Panc1 (cell line): Measurements from ENCODE around the gene BCL2. TPM values are rescaled to one million over a fixed set of nuclear protein-coding genes. Genes with fewer than 3 reads are reported as not detected.

Experiments
- ATAC-seq: fragments of 200-7000 bp; cut with Tn5 transposase; 2 replicates; pipeline ENCODE4 v1.9.1; 2020; ENCODE audit warnings: mild to moderate bottlenecking, moderate library complexity
- BruUV-seq: library from RNA; stranded (reverse); fragments of 400-500 nt; replicated peaks from 2 replicates; lab custom pipeline; 2021; lab: Mats Ljungman, UMichigan
- CTCF ChIA-PET: fragments of 300-600 bp; sonication (Branson Sonifier 250); formaldehyde crosslinking; loops from one replicate; lab custom pipeline; 2022; ENCODE audit warnings: antibody characterized with exemption; lab: Charles Lee
- POLR2A ChIA-PET: fragments of 300-600 bp; sonication (Branson Sonifier 250); formaldehyde crosslinking; loops from one replicate; lab custom pipeline; 2022; ENCODE audit warnings: antibody characterized with exemption; lab: Charles Lee
- DNase-seq: peaks from one replicate; pipeline ENCODE4 v3.0.0-alpha.2; 2010; ENCODE audit warnings: low read depth, low spot score
- H3K27ac ChIP-seq: 2 replicates; pipeline ENCODE4 v1.5.1; 2011; ENCODE audit warnings: mild to moderate bottlenecking, low read length, inconsistent platforms
- H3K27me3 ChIP-seq: fragments of 200-500 bp; sonication (Bioruptor generic); 2 replicates; pipeline ENCODE4 v1.6.0; 2014; ENCODE audit warnings: low read length, inconsistent platforms; ENCODE audit not compliant: control insufficient read depth, insufficient read depth
- H3K36me3 ChIP-seq: fragments of 200-500 bp; sonication (Bioruptor generic); 2 replicates; pipeline ENCODE4 v1.5.1; 2014; ENCODE audit warnings: inconsistent platforms, mild to moderate bottlenecking, low read length, moderate library complexity; ENCODE audit not compliant: control insufficient read depth, insufficient read depth
- H3K4me1 ChIP-seq: 2 replicates; pipeline ENCODE4 v1.5.1; 2011; ENCODE audit warnings: inconsistent platforms, mild to moderate bottlenecking, low read length, moderate library complexity; ENCODE audit not compliant: control insufficient read depth, insufficient read depth
- H3K4me3 ChIP-seq, 2 experiments: 2 replicates each; pipeline ENCODE4 v1.5.1; 2011 to 2012; ENCODE audit warnings: low read depth in 2 of 2, low read length in 2 of 2, mild to moderate bottlenecking in 2 of 2, inconsistent platforms in 1 of 2, moderate library complexity in 1 of 2
- H3K9me3 ChIP-seq: fragments of 200-500 bp; sonication (Bioruptor generic); 2 replicates; pipeline ENCODE4 v1.5.1; 2014; ENCODE audit warnings: low read depth, mild to moderate bottlenecking, inconsistent platforms, low read length, moderate library complexity; ENCODE audit not compliant: control insufficient read depth, insufficient read depth
- CTCF ChIP-seq: fragments of 450-650 bp; IDR thresholded peaks from 2 replicates; pipeline ENCODE4 v1.5.1; 2017; ENCODE audit warnings: mild to moderate bottlenecking
- POLR2AphosphoS5 ChIP-seq: IDR thresholded peaks from 2 replicates; pipeline ENCODE4 v1.6.1; 2012; ENCODE audit warnings: mild to moderate bottlenecking, low read depth, low read length, moderate library complexity
- REST ChIP-seq, 2 experiments: IDR thresholded peaks; 2 replicates each; pipeline ENCODE4 v1.6.1; 2011 to 2012; ENCODE audit warnings: low read depth in 2 of 2, control low read depth in 1 of 2, low read length in 1 of 2, mild to moderate bottlenecking in 1 of 2, moderate library complexity in 1 of 2; ENCODE audit not compliant: insufficient read depth in 1 of 2
- SIN3A ChIP-seq: IDR thresholded peaks from 2 replicates; pipeline ENCODE4 v1.6.1; 2012; ENCODE audit warnings: low read depth, mild to moderate bottlenecking, low read length, moderate library complexity, borderline replicate concordance; ENCODE audit not compliant: insufficient read depth
- TCF7L2 ChIP-seq: IDR thresholded peaks from 2 replicates; pipeline ENCODE4 v1.6.1; 2011; ENCODE audit warnings: mild to moderate bottlenecking, low read depth, low read length, inconsistent platforms
- in situ Hi-C: cut with HindIII; loops from 2 replicates; pipeline ENCODE4 v1.10.0; 2016; ENCODE audit warnings: low sequenced_read_pairs, low pct_unique_long_range_greater_than_20kb
- intact Hi-C: fragments of 100-400 bp; cut with micrococcal nuclease; formaldehyde crosslinking; loops from one replicate; pipeline ENCODE4 v1.10.0; 2022; ENCODE audit not compliant: unreplicated experiment
- total RNA-seq: library from RNA; stranded (reverse); gene quantifications from one replicate; pipeline ENCODE4 v1.2.1, GENCODE V29; 2021; ENCODE audit not compliant: unreplicated experiment

Gene BCL2
- total RNA-seq, 1 experiment from 2014 or later = 0.72 TPM

GRCh38 chr18:63241317-63241712, 78.3 kb downstream of the BCL2 start:
- intact Hi-C loops (no loop called here), in situ Hi-C loops (no loop called here)
- ChIA-PET POLR2A (no interaction called here), CTCF (no interaction called here)
- H3K4me1 ChIP-seq = no peaks in the 10 kb centered on the region
- ATAC-seq = no peak
- H3K27ac ChIP-seq = no peak overlapping the region
- H3K27me3 ChIP-seq = no peaks in the 10 kb centered on the region
- no TSS peak for BruUV-seq
- no peaks in the 10 kb centered on the region for H3K36me3 ChIP-seq
- DNase-seq = no peak
- H3K4me3 ChIP-seq = no peak overlapping the region
- TF ChIP-seq SIN3A (no peak), REST (IDR thresholded peaks at IDR 0.05; ENCODE audit: insufficient read depth in 1 of 2, low read depth in 2 of 2, low read length in 1 of 2) (no peak), POLR2AphosphoS5 (no peak), CTCF (no peak), TCF7L2 (no peak)
- no peaks in the 10 kb centered on the region for H3K9me3 ChIP-seq

- no peak for TF ChIP-seq REST (IDR thresholded peaks at IDR 0.05; ENCODE audit: insufficient read depth in 1 of 2, low read depth in 2 of 2, low read length in 1 of 2)
- no peak for TF ChIP-seq CTCF
- TF ChIP-seq POLR2AphosphoS5 = no peak
- TF ChIP-seq SIN3A = no peak
- no peak for TF ChIP-seq TCF7L2
- Histone ChIP-seq H3K36me3 (no peaks in the 10 kb centered on the region), H3K27ac (no peak overlapping the region), H3K4me1 (no peaks in the 10 kb centered on the region), H3K27me3 (no peaks in the 10 kb centered on the region), H3K9me3 (no peaks in the 10 kb centered on the region), H3K4me3 (no peak overlapping the region)
- in situ Hi-C loops (no loop called here), intact Hi-C loops (no loop called here)
- ATAC-seq = no peak
- no peak for DNase-seq
- CTCF ChIA-PET = no interaction called here
- POLR2A ChIA-PET = no interaction called here
- no TSS peak for BruUV-seq
Measured at GRCh38 chr18:63240531-63241316, 78.8 kb downstream of the BCL2 start.
